Embryonic facial prominence (tissue), 1 donor: ENCODE data around the gene CSNK2B.
"Not testable (repeated sequence)": the region's sequence is repeated elsewhere in the genome, so short reads cannot be mapped to it uniquely, and the experiment has no call there.

ENCODE experiments used
- DNase-seq: peaks from one replicate; pipeline ENCODE4 v3.0.0-alpha.2; 2016; ENCODE audit errors: extremely low spot score

CSNK2B gene

DNA sequence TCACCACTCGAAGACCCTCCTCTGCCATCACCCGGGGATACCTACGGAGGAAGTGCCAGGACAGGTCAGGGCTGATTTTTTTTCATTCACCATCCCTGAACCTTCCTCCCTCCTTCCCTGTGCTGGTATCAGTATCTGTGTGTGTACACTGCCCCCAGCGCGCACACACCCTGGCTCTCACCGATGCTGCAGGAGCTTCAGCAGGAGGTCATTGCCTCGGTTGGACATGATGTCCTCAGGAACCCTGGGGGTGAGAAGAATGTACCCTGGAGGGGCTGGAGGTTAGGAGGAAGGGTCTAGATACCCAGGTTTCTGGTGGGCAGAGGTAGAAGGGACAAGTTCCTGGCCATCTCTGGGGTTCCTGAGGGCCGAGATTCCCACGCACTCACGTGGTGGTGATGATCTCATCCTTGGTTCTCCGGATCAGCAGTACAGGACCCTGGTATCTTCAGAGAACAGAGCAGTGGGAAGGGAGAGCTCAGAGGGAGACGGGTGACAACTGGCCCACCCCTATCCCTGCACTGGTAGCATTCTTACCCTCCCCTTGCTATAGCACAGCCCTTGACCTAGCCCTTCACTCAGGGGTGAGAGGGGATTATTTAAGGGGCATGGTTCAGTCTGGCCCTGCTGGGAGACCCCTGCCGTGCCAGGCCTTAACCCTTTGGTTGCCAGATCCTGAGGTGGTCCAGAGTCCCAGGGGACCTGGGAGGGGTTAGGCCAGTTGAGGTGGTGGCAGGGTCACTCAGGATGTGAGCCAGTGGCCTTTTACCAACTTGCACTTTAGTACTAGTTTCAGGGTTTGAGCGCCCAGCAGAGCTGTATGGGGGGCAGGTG is 22.2 kb downstream of the CSNK2B start:
- DNase-seq: no peak

DNA sequence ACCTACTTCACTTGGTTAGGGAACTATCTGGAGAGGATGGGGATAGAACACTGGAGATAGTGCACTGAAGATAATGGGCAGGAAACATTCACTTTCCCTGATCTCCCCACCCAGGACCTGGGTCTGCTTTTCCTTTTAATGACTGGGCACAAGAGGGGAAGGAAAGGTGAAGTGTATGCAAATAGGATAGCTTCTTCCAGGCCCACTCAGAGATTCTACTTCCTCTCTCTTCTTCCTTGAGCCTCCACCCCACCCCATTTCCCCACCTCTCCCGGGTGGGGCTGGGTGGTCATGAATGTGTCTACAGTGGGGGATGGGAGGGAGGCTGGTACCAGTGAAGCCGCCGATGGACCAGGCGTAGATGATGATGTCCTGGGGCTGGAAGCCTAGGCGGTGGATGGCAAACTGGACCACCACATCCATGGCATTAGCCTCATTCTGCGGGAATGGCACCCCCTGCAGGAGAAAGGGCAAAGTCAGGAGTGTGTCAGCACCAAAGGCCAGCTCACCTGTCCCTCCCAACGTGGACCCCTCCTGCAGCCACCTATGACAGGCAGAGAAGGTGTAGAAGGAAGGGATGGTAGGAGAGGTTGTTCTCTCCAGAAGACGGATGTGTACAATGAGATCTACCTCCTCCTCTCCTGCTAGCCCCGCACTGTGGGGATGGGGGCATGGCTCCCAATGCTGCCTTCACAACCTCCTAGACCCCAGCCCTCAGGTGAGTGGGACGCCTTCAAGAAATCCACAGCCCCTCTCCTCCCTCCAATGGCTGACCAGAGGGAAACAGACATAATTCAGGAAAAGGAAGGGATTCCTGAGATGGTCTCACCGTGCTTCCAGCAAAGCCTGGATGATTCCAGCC is 23.6 kb downstream of the CSNK2B start:
- no peak for DNase-seq

DNA sequence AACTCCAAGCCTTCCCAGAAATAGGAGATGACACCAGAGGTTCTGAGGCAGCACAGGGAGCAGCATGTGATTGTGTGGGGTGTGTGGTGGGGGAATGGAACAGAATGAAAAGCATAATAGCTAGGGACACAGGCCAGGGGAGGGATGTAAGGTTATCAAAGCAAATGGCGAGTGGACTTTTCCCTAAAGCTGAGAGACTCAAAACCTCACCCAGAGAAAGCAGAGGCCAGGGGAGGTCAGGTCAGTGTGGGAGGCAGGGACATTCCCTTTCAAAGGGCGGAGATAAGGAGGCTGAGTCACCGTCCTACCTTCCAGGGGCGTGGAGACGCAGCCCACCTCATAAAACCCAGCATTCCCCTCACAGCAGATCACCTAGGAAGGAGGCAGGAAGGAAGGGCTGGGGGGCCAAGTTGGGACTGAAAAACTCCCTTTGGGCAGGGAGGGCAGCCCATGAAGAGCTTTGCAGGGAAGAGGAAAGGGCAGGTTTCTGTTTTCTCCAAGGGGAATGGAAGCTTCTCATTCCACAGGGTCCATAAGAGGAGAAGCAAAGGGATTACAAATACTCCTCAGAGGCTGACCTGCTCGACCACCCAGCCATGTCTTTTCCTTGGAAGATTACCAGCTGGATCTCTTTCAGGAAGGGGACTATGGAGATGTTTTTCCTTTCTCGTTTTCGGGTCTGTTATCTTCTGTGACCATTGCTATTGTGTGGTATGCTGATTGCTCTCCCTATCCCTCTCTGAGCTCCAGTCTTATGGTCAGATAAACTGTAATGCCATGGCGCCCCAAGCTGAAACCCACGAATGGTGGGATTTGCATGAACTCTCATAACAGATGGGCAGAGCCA is 24.6 kb downstream of the CSNK2B start:
- no peak for DNase-seq

DNA sequence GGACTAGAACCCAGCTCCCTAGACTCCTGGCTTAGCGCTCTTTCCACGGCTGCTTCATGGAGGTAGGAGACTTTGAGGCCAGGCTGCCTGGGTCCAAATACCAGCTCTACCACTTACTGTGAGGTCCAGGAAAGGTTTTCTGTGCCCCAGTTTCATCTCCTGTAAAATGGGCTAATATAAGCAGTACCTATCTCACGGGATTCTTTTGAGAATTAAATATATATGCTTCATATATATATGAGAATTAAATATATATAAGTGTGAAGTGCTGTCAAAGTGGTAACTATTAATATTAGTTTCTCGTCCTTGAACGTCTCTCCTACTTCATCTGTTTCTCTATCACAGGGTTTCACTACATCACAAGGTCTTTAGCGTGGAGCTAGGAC is 25.2 kb downstream of the CSNK2B start:
- no peak for DNase-seq

DNA sequence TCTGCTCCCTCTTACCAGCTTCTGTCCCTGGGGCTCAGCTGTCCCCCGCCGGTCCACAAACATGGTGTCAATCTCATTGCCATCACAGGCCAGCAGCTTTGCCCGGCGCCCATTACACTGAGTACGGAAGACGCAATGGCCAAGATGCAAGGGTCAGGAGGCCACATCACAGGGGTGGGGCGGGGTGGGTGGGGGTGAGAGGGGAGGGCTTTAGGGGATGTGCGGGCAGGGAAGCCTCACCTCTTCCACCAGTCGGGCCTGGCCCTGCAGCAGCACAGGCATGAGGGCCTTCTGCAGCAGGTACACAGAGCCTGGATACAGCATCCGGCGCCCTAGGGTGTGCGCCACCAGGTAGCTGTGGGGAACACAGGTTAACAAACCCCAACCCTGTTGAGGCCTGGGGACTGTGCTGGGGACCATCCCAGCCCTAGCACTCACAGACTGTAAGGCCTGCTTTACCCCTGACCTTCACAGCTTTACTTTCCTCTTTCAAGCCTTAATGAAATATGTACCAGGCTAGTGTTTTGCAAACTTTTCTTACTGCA is 25.8 kb downstream of the CSNK2B start:
- no peak for DNase-seq

DNA sequence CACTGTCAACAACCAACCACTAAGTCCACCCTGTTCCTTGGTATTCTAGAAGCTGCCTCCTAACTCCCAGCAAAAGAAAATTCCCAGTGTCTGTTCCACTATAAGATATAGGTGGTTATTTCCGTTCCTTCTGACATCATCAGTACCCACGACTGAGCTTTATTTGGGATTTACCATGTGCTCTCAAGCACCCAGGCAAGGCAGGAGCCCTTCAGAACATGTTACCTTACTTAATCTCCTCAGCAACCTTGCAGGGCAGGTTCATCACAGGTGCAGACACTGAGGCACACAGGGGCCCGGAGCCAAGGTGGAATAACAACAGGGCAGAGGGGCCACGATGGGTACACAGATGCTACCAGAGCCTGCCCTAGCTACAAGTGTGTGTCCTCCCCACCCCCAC is 26.5 kb downstream of the CSNK2B start:
- DNase-seq: no peak

DNA sequence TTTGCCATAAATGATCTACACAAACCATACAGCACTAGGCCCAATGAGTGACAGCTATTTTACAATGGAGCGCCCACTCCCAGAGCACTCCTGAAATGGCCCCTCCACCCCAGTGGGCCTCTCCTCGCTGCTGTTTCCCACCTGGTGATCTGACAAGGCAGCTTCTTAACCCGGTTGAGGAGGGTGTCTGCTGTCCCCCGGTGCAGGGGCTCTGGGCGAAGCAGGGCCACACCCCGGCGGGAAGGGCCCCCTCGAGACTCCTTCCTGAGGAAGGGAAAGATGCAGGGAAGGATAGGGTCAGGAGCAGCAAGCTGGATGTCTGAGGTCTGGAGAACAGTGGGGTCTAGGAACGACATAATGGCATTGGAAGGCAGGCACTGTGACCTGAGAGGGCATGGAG is 27.0 kb downstream of the CSNK2B start:
- no peak for DNase-seq

DNA sequence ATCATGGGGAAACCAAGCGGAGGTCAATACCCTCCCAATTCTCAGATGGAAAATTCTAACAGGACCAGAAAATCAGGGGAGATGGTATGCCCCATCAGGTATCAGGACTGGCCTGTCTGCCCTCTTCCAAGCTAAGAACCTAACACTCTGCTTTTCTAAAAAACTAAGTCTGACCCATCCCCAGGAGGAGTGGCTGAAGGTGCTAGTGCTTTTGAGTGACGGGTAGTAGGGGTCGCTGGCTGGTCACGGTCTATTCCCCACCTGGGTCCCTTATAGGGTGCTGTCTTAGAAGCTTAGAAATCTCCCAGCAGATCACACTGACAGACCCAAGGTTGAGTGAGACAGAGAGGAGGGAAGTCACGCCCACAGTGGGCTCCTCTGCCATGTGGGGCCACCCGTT is 27.7 kb downstream of the CSNK2B start:
- DNase-seq: no peak

DNA sequence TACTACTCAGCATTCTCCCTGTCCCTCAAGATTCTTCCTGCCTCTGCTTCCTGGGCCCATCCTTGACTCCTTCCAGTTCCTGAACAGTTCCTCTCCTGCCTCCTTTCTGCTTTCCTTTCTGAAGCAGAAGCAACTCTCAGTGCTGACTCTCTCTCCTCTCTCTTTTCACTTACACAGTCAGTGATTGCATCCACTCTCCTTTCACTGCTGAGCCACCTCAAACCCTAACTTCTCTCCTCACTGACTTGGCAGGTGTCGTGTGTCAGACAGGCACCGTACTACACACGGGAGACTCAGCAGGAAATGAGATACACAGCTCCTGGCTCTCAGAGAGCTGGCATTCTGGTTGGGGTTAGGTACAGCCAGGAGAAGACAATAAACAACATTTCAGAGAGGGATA is 31.7 kb downstream of the CSNK2B start:
- DNase-seq: no peak

DNA sequence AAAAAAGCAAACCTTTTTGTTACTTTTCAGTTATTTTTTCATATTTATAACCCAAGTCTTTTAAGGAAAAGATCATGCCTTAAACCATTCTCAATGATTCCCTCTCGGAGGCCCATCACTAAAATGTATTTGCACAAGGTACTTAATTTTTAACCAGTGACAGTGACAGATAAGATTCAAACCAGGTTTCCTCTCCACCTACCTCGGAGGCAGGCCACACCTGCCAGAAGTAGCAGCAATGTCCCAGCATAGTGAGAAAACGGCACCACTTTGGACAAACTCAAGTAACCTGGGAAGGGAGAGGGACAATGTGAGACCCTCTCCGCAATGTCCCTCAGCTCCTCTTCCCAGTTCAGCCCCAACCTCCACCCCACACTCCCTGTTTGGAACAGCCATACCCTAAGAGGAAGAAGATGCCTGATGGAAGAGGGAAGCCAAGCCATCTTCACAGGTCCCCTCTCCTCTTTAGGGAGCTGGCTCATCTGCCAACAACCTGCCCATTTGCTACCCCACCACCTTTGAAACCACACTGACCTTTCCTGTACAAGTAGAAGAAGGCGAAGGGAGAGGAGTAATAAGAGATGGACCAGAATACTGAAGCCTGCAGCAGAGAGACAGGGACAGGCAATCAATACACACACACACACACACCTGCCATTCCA is 35.0 kb downstream of the CSNK2B start:
- DNase-seq: no peak

DNA sequence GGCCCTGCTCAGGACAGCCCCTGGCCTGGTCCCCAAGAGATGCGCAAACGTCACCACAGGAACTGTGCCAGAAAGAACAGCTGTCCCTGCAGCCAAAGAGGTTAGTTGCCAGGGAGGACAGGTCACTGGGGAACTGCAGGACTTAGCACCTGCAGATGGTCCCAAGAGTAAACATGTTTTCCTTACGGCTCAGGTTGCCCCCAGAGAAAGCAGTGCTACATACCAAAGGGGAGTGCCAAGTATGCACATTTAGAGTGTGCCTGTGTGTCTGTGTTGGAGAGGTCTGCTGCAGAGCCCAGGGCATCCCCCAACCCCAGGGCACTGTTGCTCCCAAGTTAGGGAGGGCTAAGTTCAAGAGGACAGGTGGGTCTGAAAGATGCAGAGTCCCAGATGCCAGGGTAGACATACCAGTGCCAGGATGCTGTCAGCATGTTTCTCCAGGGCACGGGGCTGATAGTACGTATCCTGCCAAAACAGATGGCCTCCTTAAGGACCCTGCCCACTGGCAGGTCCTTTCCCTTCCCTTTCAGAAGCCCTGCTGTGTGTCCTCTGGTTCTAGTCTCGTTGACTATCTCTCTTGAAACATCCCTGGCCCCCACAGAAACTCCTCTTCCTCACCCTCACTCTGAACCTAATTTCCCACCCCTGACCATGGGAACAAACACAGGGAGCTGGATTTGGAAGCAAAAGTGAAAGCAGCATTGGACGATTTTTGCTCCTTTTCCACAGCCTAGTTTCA is 36.0 kb downstream of the CSNK2B start:
- no peak for DNase-seq

DNA sequence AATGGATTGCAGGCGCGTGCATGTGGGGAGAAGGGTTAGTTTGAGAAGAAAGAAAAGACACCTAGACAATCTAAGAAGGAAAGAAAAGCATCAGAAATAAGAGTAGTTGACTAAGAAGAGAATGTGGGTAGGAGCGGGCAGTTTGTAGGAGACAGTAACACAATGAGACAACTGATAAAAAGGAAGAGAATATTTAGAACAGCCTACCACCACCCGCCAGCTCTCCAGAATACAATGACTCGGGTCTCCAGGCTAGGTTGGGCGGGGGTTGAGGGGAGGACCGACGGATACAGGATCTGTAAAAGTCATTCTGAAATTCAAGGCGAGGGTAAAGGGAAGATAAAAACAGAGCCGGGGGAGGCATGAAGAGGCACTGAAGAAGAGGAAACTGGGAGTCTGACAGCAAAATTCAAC is 36.5 kb downstream of the CSNK2B start:
- DNase-seq: no peak

DNA sequence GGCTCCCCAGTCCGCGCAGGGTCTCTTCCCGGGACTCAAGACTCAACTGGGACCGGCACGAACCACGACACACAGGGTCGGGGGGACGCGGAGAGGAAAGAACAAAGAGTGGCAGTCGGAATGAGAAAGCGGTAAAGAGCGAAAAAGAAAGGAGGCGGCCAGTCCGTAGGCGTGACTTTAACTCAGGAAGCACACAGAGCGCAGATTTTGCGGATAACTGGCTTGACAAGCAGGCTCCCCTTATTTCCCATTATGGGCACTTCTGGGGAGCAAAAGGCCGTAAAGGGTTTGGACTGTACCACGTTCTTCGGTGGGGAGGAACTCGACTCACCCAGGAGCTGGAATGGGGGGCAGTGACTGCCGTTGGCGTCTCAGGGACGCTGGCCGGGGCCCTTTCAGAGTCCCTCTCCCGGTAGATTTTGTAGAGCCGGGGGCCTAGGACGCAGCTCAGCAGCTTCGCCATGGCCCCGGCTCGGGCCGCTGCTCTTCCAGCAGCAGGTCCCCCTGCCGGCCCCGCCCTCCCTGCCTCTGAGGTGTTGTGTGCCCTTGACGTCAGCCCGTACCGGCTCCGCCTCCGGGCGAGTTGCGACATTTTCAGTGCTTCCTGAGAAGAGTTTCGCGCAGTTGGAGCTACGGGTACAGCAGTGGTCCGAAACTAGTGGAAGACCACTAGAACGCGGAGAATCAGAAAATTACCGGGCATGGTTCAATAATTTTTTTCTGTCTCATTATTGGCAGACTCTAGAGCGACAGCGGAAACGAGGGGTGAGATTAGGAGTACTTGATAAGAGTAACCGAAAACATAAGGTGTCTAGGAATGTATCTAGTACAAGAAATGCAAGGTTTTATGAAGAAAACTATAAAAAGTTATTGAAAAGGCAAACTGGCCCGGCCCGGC is 37.2 kb downstream of the CSNK2B start, which contains the start of gene ABHD16A:
Gene ABHD16A (minus strand): TSS at position 506 of the 898 bp plus-strand sequence. CDS start 43 bp downstream, at position 463.
- DNase-seq: peak; percentile 97

DNA sequence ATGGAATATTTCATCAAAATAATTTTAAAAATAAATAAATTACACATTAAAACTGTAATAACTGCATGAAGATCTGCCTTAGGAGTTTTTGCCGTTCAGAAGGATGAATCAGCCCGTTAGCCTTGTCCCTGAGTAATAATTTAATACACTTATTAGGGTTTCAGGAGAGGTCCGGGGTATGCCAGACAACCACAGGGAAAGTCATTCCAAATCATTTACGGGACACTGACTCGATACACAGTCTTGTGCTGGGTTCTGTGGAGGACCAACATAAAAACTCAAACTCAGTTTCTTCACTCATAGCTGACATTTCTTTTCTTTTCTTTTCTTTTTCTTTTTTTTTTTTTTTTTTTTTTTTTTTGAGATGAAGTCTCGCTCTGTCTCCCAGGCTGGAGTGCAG is 40.1 kb downstream of the CSNK2B start:
- DNase-seq: no peak

DNA sequence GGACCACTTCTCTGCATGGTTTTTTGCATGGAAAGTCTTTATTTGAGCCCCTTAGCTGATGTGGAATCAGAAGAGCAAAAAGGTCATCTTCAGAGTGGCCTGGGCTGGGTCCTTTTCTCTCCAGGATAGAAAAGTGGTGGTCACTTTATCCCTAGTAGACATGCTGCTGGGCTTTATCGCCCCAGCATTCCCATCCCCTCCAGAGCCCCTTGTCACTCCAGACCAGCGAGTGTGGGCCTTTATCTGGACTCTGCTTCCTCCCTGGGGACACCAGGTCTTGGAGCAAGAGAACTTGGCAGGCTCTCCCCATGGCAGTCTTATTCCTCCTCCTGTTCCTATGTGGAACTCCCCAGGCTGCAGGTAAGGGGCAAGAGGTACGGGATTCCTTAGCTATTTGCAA is 40.7 kb downstream of the CSNK2B start, which contains the start of gene LY6G6F:
Gene LY6G6F (plus strand): TSS at position 268 of the 400 bp plus-strand sequence. CDS start 41 bp downstream, at position 309.
- DNase-seq: no peak

DNA sequence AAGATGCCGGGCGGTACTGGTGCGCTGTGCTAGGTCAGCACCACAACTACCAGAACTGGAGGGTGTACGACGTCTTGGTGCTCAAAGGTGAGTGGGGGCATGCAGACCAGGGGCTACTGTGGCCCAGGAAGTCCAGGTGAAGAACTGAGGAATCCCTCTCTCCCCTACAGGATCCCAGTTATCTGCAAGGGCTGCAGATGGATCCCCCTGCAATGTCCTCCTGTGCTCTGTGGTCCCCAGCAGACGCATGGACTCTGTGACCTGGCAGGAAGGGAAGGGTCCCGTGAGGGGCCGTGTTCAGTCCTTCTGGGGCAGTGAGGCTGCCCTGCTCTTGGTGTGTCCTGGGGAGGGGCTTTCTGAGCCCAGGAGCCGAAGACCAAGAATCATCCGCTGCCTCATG is 41.8 kb downstream of the CSNK2B start:
- DNase-seq: no peak

DNA sequence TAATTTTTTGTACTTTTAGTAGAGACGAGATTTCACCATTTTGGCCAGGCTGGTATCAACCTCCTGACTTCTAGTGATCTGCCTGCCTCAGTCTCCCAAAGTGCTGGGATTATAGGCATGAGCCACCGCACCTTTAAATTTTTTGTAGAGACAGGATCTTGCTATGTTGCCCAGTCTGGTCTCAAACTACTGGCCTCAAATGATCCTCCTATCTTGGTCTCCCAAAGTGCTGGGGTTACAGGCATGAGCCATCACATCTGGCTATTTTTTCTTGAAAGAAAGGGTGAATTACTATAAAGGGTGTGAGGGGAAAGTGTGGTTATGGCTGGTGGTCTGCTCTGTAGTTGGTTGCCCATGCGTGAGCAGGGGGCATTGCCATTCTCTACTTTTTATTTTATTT is 42.3 kb downstream of the CSNK2B start:
- DNase-seq: no peak

DNA sequence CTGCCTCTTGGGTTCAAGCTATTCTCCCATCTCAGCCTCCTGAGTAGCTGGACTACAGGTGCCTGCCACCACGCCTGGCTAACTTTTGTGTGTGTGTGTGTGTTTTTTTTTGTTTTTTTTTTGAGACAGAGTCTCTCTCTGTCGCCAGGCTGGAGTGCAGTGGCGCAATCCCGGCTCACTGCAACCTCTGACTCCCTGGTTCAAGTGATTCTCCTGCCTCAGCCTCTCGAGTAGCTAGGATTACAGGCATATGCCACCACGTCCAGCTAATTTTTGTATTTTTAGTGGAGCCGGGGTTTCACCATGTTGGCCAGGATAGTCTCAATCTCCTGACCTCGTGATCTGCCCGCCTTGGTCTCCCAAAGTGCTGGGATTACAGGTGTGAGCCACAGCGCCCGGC is 43.3 kb downstream of the CSNK2B start:
- DNase-seq: not testable (repeated sequence)

DNA sequence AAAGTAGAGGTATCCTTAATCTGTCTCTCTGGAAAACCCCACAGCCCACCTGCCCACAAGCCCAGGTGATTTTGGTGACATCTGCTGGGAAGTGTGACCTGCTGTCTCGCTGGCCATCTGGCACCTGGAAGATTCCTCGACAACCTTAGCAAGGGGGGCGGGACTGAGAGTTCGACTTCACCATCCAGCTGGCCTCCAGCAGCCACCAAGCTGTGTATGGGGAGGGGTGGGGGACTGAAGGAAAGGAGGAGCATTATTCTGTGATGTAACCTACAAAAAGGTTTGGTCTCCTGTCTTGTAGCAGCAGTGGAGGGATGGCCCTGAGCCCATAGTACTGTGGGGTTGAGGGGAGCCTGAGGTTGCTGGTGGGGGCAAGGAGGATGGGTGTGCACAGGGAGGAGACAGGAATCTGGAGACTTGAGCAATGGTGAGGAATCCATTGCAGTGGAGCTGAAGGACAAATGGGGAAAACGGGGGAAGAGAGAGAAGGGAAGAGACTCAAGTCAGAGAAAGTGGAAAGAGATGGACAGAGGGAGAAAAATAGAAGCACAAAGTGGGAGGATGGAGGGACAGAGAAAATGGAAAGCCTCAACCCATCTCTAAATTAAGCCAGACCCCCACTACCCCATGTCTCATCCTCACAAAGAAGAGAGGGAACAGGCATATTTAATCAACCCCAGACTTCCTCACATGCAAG is 44.8 kb downstream of the CSNK2B start:
- no peak for DNase-seq
